Ovary (tissue), 3 donors: ENCODE measurements around the gene PFKP.

Experiments
- EP300 ChIP-seq: sonication (generic); formaldehyde crosslinking; IDR thresholded peaks from one replicate; pipeline ENCODE4 v1.6.1; 2017; ENCODE audit warnings: antibody characterized with exemption
- POLR2A ChIP-seq: fragments of 450-650 bp; IDR thresholded peaks from one replicate; pipeline ENCODE4 v1.6.1; 2017; ENCODE audit warnings: antibody characterized with exemption, mild to moderate bottlenecking, moderate library complexity
- TF ChIP-seq, protein P1 (sequence below), 3 donors: fragments of 450-650 bp in 2 of 3; fragments of 200-600 bp in 1 of 3; IDR thresholded peaks; one replicate each; pipeline versions ENCODE4 v1.5.1 to v1.8.0; 2016 to 2022; ENCODE audit warnings: antibody characterized with exemption in 3 of 3, mild to moderate bottlenecking in 1 of 3
- donor health status: DM: no; HTN: no; CAD: no.

GRCh38 chr10:3109633-3110032, 42.3 kb downstream of the PFKP start:
- TF ChIP-seq, protein P1, sequence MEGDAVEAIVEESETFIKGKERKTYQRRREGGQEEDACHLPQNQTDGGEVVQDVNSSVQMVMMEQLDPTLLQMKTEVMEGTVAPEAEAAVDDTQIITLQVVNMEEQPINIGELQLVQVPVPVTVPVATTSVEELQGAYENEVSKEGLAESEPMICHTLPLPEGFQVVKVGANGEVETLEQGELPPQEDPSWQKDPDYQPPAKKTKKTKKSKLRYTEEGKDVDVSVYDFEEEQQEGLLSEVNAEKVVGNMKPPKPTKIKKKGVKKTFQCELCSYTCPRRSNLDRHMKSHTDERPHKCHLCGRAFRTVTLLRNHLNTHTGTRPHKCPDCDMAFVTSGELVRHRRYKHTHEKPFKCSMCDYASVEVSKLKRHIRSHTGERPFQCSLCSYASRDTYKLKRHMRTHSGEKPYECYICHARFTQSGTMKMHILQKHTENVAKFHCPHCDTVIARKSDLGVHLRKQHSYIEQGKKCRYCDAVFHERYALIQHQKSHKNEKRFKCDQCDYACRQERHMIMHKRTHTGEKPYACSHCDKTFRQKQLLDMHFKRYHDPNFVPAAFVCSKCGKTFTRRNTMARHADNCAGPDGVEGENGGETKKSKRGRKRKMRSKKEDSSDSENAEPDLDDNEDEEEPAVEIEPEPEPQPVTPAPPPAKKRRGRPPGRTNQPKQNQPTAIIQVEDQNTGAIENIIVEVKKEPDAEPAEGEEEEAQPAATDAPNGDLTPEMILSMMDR (IDR thresholded peaks at IDR 0.05), result no peak
- TF ChIP-seq EP300, result no peak
- TF ChIP-seq POLR2A, result no peak
